ENCODE results near the gene OR6S1. TPM values are rescaled to one million over a fixed set of nuclear protein-coding genes. Genes with fewer than 3 reads are reported as not detected.

OR6S1 gene
- total RNA-seq, 1 experiment from 2014 or later, result not detected

GRCh38 chr14:20631880-20632389, 9.6 kb downstream of the OR6S1 start:
- POLR2A ChIA-PET, result no interaction called here
- DNase-seq (ENCODE audit: low read depth, low spot score) (no peak), ATAC-seq (0 out of 2 replicates have a peak, but pooled peaks have one; percentile 24)
- intact Hi-C loops (cut with micrococcal nuclease; ENCODE audit: unreplicated experiment) (loop anchor here (2.0 kb wide), 1 partner anchor 53 kb away; the partner anchor contains the start of gene RNASE4), in situ Hi-C loops (cut with HindIII; ENCODE audit: low pct_unique_long_range_greater_than_20kb, low sequenced_read_pairs) (no loop called here)
- TF ChIP-seq POLR2AphosphoS5 (IDR thresholded peaks at IDR 0.05; ENCODE audit: low read depth, low read length) (no peak), REST (IDR thresholded peaks at IDR 0.05; ENCODE audit: insufficient read depth in 1 of 2, low read depth in 2 of 2, low read length in 1 of 2) (peak; percentile 81 to 90)
- Histone ChIP-seq H3K9me3 (ENCODE audit: control insufficient read depth, insufficient read depth, low read depth, low read length) (no peaks in the 10 kb centered on the region), H3K36me3 (ENCODE audit: control insufficient read depth, insufficient read depth, low read length) (no peaks in the 10 kb centered on the region), H3K27me3 (ENCODE audit: control insufficient read depth, insufficient read depth, low read length) (peaks cover 2% of the 10 kb centered on the region; the same call in 1 of the 2 replicates), H3K4me3 (ENCODE audit: low read depth in 2 of 2, low read length in 2 of 2) (peak overlapping the region; percentile 56 to 86), H3K27ac (ENCODE audit: low read length) (no peak overlapping the region), H3K4me1 (ENCODE audit: control insufficient read depth, insufficient read depth, low read length) (peaks cover 8% of the 10 kb centered on the region)
- CTCF ChIA-PET, result no interaction called here
- no TSS peak for BruUV-seq (replicated peaks)

GRCh38 chr14:20631023-20631879, 10.2 kb downstream of the OR6S1 start:
- Histone ChIP-seq H3K9me3 (ENCODE audit: control insufficient read depth, insufficient read depth, low read depth, low read length) (no peaks in the 10 kb centered on the region), H3K27me3 (ENCODE audit: control insufficient read depth, insufficient read depth, low read length) (peaks cover 2% of the 10 kb centered on the region; the same call in 1 of the 2 replicates), H3K4me1 (ENCODE audit: control insufficient read depth, insufficient read depth, low read length) (peaks cover 14% of the 10 kb centered on the region), H3K36me3 (ENCODE audit: control insufficient read depth, insufficient read depth, low read length) (no peaks in the 10 kb centered on the region), H3K4me3 (ENCODE audit: low read depth in 2 of 2, low read length in 2 of 2) (peak overlapping the region; percentile 56 to 86), H3K27ac (ENCODE audit: low read length) (peak overlapping the region; percentile 40; the same call in 1 of the 2 replicates)
- intact Hi-C loops (cut with micrococcal nuclease; ENCODE audit: unreplicated experiment), result no loop called here
- no peak for DNase-seq (ENCODE audit: low read depth, low spot score)
- POLR2A ChIA-PET, result no interaction called here
- peak; percentile 64 for ATAC-seq
- BruUV-seq (replicated peaks), result no TSS peak
- in situ Hi-C loops (cut with HindIII; ENCODE audit: low pct_unique_long_range_greater_than_20kb, low sequenced_read_pairs), result no loop called here
- TF ChIP-seq REST (IDR thresholded peaks at IDR 0.05; ENCODE audit: insufficient read depth in 1 of 2, low read depth in 2 of 2, low read length in 1 of 2) (no peak), SIN3A (IDR thresholded peaks at IDR 0.05; ENCODE audit: borderline replicate concordance, insufficient read depth, low read depth, low read length) (no peak), CTCF (IDR thresholded peaks at IDR 0.05) (no peak), POLR2AphosphoS5 (IDR thresholded peaks at IDR 0.05; ENCODE audit: low read depth, low read length) (no peak), TCF7L2 (IDR thresholded peaks at IDR 0.05; ENCODE audit: low read depth, low read length) (no peak)
- CTCF ChIA-PET, result no interaction called here
